Natural killer cell treated with Interleukin-12 subunit alpha and Interleukin-12 subunit beta and Interleukin-15 and Interleukin-18, amount 100 ng/mL, for 72 hours (primary cell): ENCODE measurements around the gene IMPA2. TPM values are rescaled to one million over a fixed set of nuclear protein-coding genes. Genes with fewer than 3 reads are reported as not detected.
A peak's percentile ranks its signal among the peaks of the same experiment; 100 is the strongest.

ENCODE experiments used
- ATAC-seq, 2 donors: fragments of 150-1000 bp; cut with Tn5 transposase in 1 of 2; sonication (Bioruptor Pico), chemical (Tn5 transposase) in 1 of 2; 2 replicates each; pipeline ENCODE4 v1.10.0; 2021
- DNase-seq: peaks from one replicate; pipeline ENCODE4 v3.0.0; 2022; ENCODE audit warnings: low spot score
- H3K27ac Mint-ChIP-seq, 2 donors: 1 replicate in 1 of 2; 2 replicates in 1 of 2; pipeline ENCODE4 v1.8.0; 2022; ENCODE audit warnings: mixed read lengths in 2 of 2, mild to moderate bottlenecking in 1 of 2, moderate library complexity in 1 of 2
- H3K27me3 Mint-ChIP-seq, 2 donors: 1 replicate in 1 of 2; 2 replicates in 1 of 2; pipeline ENCODE4 v1.8.0; 2022; ENCODE audit warnings: mixed read lengths in 2 of 2
- H3K36me3 Mint-ChIP-seq: one replicate; pipeline ENCODE4 v1.8.0; 2022; ENCODE audit warnings: mixed read lengths
- H3K4me1 Mint-ChIP-seq, 2 donors: 1 replicate in 1 of 2; 2 replicates in 1 of 2; pipeline ENCODE4 v1.8.0; 2022; ENCODE audit warnings: low read depth in 2 of 2, mixed read lengths in 2 of 2, mild to moderate bottlenecking in 1 of 2
- H3K4me3 Mint-ChIP-seq: one replicate; pipeline ENCODE4 v1.8.0; 2022; ENCODE audit warnings: mixed read lengths
- H3K9me3 Mint-ChIP-seq: 2 replicates; pipeline ENCODE4 v1.8.0; 2022; ENCODE audit warnings: mixed read lengths
- total RNA-seq, 2 donors: library from RNA; stranded (reverse); gene quantifications; one replicate each; pipeline ENCODE4 v1.2.3, GENCODE V29; 2022

The IMPA2 gene
- total RNA-seq, 2 donors from 2014 or later, result 8.6 to 12.0 TPM

DNA sequence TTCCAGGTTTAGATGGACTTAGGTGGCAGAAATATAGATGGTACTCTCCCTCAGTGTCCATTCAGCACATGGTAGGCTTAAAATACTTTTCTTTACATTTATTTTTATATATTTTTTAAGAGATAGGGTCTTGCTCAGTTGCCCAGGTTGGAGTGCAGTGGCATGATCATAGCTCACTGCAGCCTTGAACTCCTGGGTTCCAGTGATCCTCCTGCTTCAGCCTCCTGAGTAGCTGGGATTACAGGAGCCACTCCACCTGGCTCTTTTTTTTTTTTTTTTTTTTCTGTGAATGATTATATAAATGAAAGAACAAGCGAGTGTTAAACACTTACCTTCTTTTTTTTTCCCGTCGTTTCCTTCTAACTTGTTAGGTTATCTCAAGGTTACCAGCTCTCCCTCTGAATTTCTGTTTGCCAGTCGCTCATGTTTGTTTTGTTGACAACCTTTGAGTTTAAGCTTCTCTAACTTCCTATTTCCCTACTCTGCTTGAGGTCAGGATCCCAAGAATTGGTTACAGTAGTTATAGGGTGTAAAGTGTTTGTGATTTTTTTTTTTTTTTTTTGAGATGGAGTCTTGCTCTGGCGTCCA, 18.9 kb downstream of the IMPA2 start:
- ATAC-seq (no peak), DNase-seq (no peak)
- Mint-ChIP-seq H3K27me3 (no peaks in the 10 kb centered on the region), H3K27ac (no peak overlapping the region), H3K36me3 (no peaks in the 10 kb centered on the region), H3K4me3 (no peak overlapping the region), H3K9me3 (no peaks in the 10 kb centered on the region), H3K4me1 (peaks cover 7 to 8% of the 10 kb centered on the region in 2 donors)

DNA sequence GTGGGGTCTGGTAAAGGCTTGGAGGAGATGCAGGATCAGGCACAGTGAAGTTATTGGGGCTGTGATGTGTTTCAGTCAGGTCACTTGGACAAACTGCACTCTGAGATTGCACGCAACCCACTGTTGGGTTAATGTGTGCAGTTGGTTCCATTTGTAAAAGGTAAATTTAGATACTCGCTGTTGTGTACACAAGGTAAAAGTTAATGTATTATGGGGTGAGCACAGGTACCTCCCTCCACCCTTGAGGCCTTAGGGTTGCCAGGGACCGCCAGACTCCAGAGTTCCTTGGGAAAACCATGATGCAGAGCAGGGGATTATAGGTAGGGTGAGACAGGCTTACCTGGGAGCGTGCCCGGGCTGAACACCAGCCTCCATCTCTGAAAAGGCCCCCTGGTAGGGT, 20.1 kb downstream of the IMPA2 start:
- no peaks in the 10 kb centered on the region for H3K27me3 Mint-ChIP-seq
- ATAC-seq, result no peak
- no peak for DNase-seq
- H3K4me3 Mint-ChIP-seq, result no peak overlapping the region
- no peak overlapping the region for H3K27ac Mint-ChIP-seq
- H3K9me3 Mint-ChIP-seq, result no peaks in the 10 kb centered on the region
- no peaks in the 10 kb centered on the region for H3K36me3 Mint-ChIP-seq
- H3K4me1 Mint-ChIP-seq, result no peaks in the 10 kb centered on the region

DNA sequence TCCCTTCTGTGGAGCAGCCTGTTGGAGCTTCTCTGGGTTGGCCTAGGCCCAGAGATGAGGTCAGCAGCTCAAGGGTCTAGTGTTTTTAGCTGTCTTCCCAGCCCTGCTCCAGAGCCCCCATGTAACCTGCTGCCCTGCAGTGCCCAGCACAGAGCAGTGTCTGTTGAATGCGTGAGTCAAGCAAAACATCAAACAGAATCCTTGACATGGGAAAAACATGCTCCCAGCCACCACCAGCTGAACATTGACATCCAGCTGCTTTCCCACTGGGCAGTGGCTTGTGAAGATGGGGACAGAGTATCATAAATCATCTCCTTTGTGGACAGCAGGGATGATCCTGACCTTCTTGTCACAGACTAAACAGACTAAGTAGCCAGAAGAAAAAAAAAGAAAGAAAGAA, 22.6 kb downstream of the IMPA2 start:
- no peak for DNase-seq
- no peak overlapping the region for H3K4me3 Mint-ChIP-seq

DNA sequence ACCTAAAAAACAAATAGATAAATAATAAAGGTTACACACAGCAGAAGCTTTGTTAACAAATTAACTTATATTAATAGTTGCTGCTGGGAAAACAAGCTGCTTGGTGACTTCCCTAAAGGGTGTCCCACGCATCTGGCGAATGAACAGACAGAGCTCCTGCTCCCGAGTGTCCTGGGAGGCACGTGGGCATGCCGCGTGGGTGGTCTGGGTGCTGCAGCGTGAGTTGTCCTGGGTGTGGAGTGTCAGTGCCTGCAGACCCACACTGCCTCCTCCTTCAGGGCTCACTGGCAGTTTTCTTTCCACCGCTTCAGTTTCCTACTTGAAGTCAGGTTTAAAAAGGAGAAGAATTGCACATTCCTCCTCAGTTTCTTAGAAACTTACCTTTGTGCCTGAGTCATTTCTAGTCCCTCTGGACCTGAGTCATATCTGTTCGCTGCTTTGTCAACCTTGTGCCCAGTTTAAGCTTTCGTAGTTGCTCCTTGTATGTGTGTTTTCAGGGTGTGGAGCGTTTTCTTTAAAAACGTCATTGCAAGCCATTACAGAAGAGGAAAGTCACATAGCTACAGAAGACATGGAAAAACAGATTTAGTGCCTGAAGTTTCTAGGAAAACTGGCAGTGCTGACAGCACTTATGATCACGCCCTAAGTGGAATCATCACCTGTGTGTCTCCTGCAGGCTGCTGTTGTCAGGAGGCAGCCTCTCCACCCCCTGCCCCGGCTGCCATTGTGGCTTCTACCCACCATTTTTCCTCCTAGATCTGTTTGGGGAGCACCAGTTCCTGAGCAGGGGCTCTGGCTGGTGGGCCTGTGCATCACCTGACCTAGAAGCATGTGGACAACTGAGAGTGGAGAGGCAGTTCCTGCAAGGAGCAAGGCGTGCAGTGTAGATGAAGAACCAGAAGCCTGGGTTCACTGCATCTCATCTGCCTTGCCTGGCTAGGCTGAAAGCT, 24.5 kb downstream of the IMPA2 start:
- H3K4me1 Mint-ChIP-seq, result no peaks in the 10 kb centered on the region
- H3K9me3 Mint-ChIP-seq, result no peaks in the 10 kb centered on the region
- no peak overlapping the region for H3K27ac Mint-ChIP-seq
- no peak overlapping the region for H3K4me3 Mint-ChIP-seq
- ATAC-seq (no peak), DNase-seq (no peak)
- no peaks in the 10 kb centered on the region for H3K27me3 Mint-ChIP-seq
- H3K36me3 Mint-ChIP-seq, result no peaks in the 10 kb centered on the region

More for the DNA sequence above, 22.6 kb downstream of the IMPA2 start:
- Mint-ChIP-seq H3K4me1 (no peaks in the 10 kb centered on the region), H3K27ac (no peak overlapping the region), H3K27me3 (no peaks in the 10 kb centered on the region), H3K9me3 (no peaks in the 10 kb centered on the region), H3K36me3 (no peaks in the 10 kb centered on the region)
- no peak for ATAC-seq

DNA sequence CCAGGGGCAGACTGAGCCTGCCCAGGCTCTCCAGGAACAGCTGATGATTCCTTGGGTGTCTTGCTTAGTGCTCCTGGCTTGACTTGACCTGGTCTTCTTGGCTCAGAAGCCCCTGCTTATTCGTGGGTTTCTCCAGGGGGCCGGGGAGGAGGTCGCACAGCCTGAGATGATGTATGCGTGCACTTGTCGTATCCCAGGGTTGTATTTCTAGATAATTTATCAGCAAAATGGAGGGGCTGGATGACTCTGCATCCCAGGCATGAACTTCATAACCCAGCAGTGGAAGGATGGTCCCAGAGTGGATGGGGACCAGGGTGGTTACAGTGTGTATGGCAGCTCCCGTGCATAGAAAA, 25.2 kb downstream of the IMPA2 start:
- Mint-ChIP-seq H3K27ac (no peak overlapping the region), H3K4me3 (no peak overlapping the region), H3K36me3 (no peaks in the 10 kb centered on the region), H3K4me1 (no peaks in the 10 kb centered on the region), H3K9me3 (no peaks in the 10 kb centered on the region), H3K27me3 (no peaks in the 10 kb centered on the region)
- DNase-seq (no peak), ATAC-seq (no peak)

DNA sequence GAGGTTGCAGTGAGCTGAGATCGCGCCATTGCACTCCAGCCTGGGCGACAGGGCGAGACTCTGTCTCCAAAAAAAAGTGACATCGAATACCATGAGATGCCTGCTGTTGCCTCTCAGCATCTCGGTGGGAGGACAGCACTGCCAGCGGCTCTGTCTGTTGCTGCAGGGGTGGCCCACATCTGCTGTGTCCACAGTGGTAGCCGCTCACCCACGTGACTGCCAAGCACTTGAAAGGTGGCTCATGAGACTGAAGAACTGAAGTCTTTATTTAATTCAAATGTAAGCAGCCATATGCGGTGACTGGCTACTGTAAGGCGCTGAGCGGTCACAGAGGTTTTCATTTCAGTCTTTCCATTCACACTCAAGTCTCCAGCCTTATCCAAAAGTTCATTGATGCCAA, 25.8 kb downstream of the IMPA2 start:
- Mint-ChIP-seq H3K4me3 (no peak overlapping the region), H3K27ac (no peak overlapping the region), H3K4me1 (no peaks in the 10 kb centered on the region), H3K27me3 (no peaks in the 10 kb centered on the region), H3K9me3 (no peaks in the 10 kb centered on the region), H3K36me3 (no peaks in the 10 kb centered on the region)
- no peak for DNase-seq
- no peak for ATAC-seq

DNA sequence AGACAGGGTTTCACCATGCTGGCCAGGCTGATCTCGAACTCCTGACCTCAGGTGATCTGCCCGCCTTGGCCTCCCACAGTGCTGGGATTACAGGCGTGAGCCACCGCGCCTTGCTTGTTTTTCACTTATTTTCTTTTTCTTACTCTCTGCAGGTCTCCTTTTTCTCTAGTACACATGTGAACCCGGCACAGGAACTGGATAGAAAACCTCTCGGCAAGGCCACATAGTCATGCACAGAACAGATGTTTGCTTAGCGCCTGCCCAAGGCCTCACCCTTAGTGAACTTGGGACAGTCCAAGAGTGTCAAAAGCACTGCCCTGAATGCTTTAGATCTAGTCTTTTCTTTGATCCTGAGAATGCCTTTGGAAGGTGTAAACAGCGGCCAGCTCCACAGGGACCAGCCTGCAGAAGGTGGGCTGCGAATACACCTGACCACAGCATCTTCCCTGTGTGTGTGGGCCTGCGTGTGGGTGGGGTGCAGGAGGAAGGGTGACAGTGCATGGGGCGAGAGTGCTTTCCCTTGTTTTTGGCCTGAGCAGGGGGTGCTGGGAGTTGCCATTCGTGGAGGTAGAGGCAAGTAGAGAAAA, 27.0 kb downstream of the IMPA2 start:
- Mint-ChIP-seq H3K9me3 (no peaks in the 10 kb centered on the region), H3K4me1 (no peaks in the 10 kb centered on the region), H3K27ac (no peak overlapping the region), H3K27me3 (no peaks in the 10 kb centered on the region), H3K4me3 (no peak overlapping the region), H3K36me3 (no peaks in the 10 kb centered on the region)
- ATAC-seq (no peak), DNase-seq (no peak)

DNA sequence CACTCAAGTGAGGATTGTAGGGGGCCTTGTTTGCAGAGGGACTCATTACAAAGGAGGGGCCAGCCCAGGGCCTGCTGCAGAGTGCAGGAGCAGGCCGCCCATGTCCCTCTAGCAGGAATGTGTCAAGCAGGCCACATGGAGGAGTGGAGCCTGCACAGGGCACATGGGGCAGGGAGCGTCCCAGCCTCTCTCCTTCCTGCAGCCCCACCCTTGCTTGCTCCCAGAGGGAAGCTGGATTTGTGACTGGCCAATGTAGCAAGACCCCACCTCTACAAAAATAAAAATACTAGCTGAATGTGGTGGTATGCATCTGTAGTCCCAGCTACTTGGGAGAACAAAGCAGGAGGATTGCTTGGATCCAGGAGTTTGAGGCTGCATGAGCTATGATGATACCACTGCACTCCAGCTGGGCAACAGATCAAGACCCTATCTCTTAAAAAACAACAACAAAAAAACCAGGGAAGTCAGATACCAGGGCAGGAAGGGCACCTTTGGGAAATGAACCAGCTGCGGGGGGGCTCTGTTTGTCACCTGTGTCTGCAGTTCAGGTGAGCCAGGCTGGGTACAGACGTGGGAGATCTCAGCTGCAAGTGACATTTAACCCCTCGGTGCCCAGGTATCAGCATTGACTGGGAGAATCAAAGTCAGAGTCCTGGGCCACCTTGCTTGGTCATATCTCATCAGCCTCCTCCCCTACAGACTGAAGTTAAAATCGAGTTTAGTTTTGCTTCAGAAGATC, 27.7 kb downstream of the IMPA2 start:
- Mint-ChIP-seq H3K27ac (no peak overlapping the region), H3K36me3 (no peaks in the 10 kb centered on the region), H3K9me3 (no peaks in the 10 kb centered on the region), H3K4me1 (no peaks in the 10 kb centered on the region), H3K27me3 (no peaks in the 10 kb centered on the region), H3K4me3 (no peak overlapping the region)
- ATAC-seq (no peak), DNase-seq (no peak)

DNA sequence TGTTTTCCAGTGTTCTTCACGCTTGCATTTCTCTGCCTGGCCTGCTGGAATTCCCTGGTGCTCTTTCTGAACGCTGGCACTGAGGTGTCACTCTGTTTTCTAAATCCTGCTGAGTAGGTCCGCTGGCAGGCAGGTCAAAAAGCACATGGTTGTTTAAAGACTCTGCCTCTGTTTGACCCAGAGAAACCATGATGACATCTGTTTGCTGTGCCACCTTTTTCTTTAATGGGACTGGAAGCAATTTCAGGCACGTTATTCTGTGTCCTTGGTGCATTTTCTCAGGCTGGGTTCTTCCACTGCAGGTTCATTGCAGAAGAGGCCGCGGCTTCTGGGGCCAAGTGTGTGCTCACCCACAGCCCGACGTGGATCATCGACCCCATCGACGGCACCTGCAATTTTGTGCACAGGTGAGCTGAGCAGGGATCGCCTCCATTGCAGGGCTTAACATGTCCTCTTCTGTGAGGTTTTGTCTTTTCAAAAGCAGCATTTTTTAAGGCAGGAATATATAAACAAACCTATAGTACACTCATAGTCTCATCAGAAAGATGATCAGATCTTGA, 28.4 kb downstream of the IMPA2 start:
- H3K27ac Mint-ChIP-seq, result no peak overlapping the region
- H3K4me3 Mint-ChIP-seq, result no peak overlapping the region
- no peaks in the 10 kb centered on the region for H3K27me3 Mint-ChIP-seq
- no peaks in the 10 kb centered on the region for H3K9me3 Mint-ChIP-seq
- H3K36me3 Mint-ChIP-seq, result no peaks in the 10 kb centered on the region
- ATAC-seq (no peak), DNase-seq (no peak)
- H3K4me1 Mint-ChIP-seq, result no peaks in the 10 kb centered on the region

DNA sequence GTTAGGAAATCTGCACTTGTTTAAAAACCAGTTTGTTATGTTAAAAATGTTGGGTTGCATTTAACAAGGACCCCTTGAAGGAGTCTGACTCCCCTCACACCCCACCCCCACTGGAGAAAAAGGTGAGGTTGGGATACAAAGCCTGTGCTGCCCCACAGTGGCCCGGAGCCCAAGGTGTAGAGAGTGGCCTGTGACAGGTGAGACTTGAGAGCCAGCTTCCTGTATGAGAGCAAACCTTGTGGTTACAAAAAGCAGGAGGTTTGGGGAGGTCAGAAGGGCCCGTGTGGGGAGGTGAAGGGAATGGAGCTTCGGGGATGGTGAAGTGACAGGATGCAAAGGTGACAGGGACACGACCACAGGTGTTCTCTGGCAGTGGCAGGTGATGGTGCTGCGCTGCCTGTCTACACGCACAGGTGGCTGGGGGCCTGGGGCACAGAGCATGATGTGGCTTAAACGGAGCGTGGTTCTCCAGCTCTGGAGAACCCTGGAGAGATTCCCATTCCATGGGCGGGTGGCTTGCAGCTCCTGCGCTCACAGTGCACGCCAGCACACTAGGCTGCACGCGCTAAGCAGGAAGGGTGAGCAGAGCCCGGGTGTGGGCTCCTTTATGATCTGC, 29.0 kb downstream of the IMPA2 start:
- Mint-ChIP-seq H3K36me3 (no peaks in the 10 kb centered on the region), H3K4me3 (no peak overlapping the region), H3K27ac (no peak overlapping the region), H3K9me3 (no peaks in the 10 kb centered on the region), H3K4me1 (no peaks in the 10 kb centered on the region), H3K27me3 (no peaks in the 10 kb centered on the region)
- ATAC-seq, result peak in 1 of 2 donors; percentile 7
- no peak for DNase-seq

DNA sequence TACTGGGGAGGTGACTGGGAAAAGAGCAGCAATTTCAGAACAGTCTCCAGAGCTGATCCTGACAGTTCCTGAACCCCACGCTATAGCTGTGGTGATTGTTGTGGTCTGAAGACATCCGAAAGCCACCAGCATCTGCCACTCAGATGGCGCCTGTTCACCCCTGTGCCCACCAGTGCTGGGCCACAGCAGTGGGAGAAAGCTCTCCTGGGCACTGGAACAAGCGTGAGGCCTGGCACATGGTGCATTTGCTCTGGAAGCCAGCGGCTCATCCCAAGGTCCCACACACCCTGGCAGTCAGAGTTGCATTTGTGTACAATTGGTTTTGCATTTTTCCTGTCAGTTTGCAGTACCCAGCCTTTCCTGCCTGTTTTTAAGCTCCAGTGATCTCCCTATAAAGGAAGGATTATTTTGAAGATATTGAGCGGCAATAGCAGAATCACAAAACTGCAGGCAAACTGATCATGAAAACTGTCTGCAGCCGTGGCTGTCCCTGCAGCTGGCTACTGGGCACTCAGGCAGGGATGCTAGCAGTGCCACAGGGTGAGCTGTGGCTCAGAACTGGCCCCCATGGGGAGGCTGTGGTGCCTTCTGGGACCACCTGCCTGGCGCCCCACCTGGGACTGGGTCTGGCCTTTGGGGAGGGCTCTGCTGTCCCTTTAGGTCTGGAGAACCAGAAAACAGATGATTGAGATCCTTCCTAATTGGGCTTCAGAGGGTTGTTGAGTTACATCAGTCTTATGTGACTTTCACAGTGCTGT, 30.1 kb downstream of the IMPA2 start:
- DNase-seq (no peak), ATAC-seq (no peak)
- Mint-ChIP-seq H3K9me3 (no peaks in the 10 kb centered on the region), H3K27ac (no peak overlapping the region), H3K36me3 (no peaks in the 10 kb centered on the region), H3K4me1 (no peaks in the 10 kb centered on the region), H3K27me3 (no peaks in the 10 kb centered on the region), H3K4me3 (no peak overlapping the region)

DNA sequence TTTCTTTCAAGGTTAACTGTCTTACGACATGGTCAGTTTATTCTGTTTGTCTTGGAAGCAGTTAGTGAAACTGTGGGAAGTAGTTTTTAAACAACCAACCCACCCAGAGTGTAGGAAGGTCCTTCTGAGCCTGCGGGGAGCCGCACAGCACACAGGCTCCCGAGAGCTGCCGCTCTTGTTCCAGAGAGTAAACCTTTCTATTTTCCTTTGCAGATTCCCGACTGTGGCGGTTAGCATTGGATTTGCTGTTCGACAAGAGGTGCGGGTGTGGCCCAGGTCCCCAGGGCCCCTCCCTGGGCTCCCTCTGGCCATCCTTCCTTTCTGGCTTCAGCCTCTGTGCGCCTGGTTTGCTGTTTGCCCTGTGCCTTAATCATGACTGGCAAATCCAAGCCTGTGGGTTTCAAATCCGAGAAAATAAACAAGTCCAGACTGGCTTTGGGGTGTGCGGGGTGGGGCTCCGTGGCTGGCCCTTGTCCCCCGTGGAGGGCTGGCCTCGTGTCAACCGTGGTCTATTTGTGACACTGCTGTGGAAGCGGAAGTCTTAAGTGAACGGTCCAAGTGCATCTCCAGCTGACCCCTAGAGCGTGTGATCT, 30.7 kb downstream of the IMPA2 start:
- no peak for DNase-seq
- Mint-ChIP-seq H3K27ac (no peak overlapping the region), H3K4me3 (no peak overlapping the region), H3K9me3 (no peaks in the 10 kb centered on the region), H3K4me1 (no peaks in the 10 kb centered on the region), H3K36me3 (no peaks in the 10 kb centered on the region), H3K27me3 (no peaks in the 10 kb centered on the region)
- ATAC-seq, result no peak
